Fibroblast of mammary gland (primary cell): Measurements from ENCODE around the gene TTC31.

Experiments used
- DNase-seq: peaks from one replicate; pipeline ENCODE4 v3.0.0-alpha.2; 2010; ENCODE audit warnings: low read depth
- H3K4me3 ChIP-seq: 2 replicates; pipeline ENCODE4 v1.5.1; 2011; ENCODE audit warnings: low read depth, mild to moderate bottlenecking, low read length, moderate library complexity; ENCODE audit not compliant: control insufficient read depth
- TF ChIP-seq, protein P1 (sequence below): conservative IDR thresholded peaks from 2 replicates; pipeline ENCODE4 v1.5.1; 2011; ENCODE audit warnings: low read depth, low read length, inconsistent platforms; ENCODE audit not compliant: control insufficient read depth, insufficient read depth

The TTC31 gene

DNA sequence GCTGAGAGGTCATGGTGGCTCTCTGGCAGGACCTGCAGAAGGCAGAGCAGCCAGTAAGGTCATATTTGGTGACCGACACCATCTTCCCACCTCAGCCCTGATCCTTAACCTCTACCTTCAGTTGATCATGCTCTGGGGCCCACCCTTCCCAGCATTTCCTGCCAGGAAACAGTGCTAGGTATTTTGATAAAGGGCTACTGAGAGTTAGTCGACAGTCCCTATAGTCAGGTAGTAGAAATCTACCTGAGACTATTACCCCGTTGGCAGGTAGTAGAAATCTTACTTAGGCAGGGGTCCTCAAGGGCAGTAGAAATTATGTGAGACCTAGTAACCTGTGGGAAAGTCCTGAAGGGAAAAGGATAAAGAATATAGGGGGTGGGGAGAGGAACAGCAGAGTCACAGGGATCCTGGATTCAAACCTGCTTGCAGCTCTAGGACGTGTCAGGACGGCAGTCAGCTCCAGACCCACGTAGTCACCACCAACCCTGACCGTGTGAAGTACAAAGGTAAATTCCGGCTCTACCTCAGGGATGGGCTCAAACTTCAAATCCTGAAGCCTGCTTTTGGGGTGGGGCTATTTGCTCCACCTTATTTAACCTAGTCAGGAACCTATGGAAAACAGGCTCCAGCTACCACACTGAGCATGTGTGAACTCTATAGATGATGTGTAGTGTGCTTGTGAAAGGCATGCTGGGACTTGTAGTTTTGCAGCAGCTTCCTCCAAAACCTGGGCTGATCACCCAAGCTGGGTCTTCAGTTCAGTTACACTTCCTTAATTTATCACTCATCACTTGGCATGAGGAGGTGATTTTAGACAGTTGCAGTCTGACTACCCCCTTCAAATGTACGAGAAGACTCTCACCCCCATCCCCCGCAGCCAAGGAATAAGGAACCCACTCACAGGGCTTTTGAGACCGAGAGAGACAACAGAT lies 43.1 kb downstream of the TTC31 start, which contains the start of gene DQX1:
TSS of gene DQX1 (minus strand) at position 515 of the 932 bp plus-strand sequence. CDS start at position 13, 502 bp downstream.
- no peak within 1 kb of the TSS for H3K4me3 ChIP-seq
- TF ChIP-seq, protein P1, sequence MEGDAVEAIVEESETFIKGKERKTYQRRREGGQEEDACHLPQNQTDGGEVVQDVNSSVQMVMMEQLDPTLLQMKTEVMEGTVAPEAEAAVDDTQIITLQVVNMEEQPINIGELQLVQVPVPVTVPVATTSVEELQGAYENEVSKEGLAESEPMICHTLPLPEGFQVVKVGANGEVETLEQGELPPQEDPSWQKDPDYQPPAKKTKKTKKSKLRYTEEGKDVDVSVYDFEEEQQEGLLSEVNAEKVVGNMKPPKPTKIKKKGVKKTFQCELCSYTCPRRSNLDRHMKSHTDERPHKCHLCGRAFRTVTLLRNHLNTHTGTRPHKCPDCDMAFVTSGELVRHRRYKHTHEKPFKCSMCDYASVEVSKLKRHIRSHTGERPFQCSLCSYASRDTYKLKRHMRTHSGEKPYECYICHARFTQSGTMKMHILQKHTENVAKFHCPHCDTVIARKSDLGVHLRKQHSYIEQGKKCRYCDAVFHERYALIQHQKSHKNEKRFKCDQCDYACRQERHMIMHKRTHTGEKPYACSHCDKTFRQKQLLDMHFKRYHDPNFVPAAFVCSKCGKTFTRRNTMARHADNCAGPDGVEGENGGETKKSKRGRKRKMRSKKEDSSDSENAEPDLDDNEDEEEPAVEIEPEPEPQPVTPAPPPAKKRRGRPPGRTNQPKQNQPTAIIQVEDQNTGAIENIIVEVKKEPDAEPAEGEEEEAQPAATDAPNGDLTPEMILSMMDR: no peak
- DNase-seq: peak; percentile 52

DNA sequence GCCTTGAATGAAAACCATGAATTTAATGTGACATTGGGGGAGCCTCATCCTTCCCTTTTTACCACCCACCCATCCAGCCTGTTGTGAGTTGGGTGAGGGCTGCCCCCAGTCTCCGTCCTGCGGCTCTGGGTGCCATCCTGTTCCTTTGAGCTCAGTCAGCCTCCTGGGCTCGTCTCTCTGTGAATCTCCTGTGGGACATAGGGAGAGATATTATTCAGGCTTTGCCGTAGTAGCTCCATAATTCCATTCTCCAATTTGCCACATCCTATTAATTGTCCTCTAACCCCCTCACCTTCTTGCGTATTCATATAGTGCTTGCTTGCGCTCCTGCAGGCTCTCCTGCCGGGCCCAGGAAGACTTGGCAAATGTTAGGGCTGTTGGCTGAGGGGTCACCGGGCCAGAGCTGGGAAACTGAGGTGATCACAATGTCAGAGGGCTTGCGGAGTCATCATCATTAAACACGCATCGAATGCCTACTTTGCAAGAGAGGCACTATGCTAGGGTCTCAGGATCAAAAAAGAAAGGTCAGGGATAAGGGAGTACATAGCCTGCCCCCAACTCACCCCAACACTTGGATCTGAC lies 43.9 kb downstream of the TTC31 start:
- TF ChIP-seq, protein P1: no peak
- no peak for DNase-seq
- no peak overlapping the region for H3K4me3 ChIP-seq

DNA sequence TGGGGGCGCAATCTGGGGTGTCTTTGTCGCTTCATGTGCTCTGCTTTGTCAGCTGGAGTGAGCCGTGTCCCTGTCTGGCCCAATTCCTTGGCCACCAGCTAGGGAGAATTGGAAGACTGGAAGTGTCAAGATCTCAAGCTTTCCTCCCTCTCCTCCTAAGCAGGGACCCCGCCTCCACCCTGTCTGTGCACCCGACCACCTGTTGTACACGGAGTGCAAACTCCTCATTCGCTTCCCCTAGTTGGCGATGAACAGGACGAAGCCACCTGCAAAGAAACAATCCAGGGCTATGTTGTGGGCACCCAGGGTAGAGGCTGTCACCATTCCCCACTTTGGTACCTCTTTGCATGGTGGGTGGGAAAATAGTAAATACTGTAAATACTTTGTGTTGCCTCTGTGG lies 44.9 kb downstream of the TTC31 start:
- no peak for DNase-seq
- H3K4me3 ChIP-seq: no peak overlapping the region
- TF ChIP-seq, protein P1: no peak

DNA sequence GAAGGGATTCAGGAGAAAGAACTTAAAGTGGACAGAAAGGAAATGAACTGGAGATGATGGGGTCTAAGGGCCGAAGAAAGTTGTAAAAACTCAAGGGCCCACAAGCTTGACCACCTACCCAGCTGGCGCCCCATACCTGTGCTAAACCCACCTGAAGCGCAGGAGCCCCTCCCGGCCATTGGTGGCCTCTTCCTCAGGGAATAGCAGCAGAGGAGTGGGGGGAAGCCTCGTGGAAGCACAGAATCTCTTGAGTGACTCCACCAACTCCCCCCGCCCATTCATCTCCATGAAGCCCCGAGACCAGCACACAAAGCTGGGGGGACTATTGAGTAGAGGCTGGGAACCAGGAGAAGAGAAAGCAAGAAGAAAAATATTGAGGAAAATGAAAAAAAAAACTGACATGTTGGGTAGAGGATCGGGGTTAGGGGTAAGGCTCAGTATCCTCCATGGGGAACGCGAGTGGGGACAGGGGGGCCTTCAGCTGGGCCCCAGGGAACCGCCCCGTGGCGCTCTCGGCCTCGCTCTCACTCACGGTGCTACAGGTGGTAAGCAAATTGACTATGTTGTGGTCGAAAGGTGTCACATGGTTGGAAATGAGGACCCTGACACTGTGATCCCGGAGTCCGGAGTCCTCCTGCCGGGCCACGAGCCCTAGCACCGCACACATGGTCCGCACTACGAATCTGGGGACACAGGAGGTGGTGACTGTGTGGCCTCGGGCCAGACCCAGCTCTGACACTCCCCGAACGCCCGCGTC lies 45.9 kb downstream of the TTC31 start:
- TF ChIP-seq, protein P1: no peak

DNA sequence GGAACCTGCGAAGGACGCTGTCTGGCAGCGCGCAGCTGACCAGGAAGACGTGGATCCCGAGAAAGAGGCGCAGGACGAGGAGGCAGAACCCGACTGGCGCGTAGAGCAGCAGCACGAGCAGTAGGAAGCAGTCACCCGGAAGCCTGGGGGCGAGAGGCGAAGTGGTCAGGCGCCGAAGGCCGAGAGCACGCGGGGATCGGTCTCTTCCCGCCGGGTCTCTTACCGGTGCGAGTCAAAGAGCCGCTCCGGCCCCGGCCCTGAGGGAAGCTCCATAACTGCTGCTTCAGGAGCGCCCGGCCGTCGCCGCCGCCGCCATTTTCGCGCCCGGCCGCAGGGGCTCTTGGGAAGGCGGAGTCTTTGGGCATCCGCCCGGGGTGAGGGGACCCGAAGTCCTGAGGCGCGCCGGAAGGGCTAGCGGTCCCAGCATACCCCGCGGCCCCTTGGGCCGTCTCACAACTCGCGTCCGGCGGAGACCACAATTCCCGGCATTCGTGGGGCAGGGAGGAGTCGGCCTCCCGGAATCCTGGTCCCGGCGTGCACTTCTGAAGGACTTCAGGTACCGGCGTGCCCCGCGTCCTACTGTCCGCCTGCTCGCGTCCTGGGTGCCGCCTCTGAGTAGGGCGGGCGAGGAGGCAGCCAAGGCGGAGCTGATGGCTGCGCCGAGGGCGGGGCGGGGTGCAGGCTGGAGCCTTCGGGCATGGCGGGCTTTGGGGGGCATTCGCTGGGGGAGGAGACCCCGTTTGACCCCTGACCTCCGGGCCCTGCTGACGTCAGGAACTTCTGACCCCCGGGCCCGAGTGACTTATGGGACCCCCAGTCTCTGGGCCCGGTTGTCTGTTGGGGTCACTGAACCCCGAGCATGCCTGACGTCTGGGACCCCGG lies 46.7 kb downstream of the TTC31 start, which contains the start of the genes AUP1 and HTRA2:
TSS of gene AUP1 (minus strand) at position 350 of the 882 bp plus-strand sequence. CDS start at position 273, 77 bp downstream.
TSS of gene HTRA2 (plus strand) at position 577 of the 882 bp plus-strand sequence. CDS start at position 651, 74 bp downstream.
- H3K4me3 ChIP-seq: peak within 1 kb of the TSS; percentile 98
- TF ChIP-seq, protein P1: no peak
- peak; percentile 99 for DNase-seq

More for the DNA sequence above, 45.9 kb downstream of the TTC31 start:
- no peak for DNase-seq
- H3K4me3 ChIP-seq: peak overlapping the region; percentile 98
